ENCODE measurements around the gene TASP1.
"Not testable (repeated sequence)": the region's sequence is repeated elsewhere in the genome, so short reads cannot be mapped to it uniquely, and the experiment has no call there.

DNA sequence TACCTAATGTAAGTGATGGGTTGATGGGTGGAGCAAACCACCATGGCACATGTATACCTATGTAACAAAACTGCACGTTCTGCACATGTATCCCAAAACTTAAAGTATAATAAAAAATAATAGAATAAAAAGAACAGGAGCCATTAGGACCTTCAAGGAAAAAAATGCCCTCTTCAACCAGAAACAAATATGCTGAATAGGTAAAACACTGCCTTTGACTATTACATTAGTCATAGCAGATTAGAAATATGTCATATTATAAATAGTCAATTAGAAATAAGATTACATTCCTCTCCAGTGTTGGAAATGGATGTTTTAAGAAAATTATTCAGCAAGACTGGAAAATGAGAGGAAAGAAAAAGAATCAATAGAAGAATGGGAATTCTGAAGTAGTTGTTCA, 153.7 kb downstream of the TASP1 start:
- TF ChIP-seq, protein P1, sequence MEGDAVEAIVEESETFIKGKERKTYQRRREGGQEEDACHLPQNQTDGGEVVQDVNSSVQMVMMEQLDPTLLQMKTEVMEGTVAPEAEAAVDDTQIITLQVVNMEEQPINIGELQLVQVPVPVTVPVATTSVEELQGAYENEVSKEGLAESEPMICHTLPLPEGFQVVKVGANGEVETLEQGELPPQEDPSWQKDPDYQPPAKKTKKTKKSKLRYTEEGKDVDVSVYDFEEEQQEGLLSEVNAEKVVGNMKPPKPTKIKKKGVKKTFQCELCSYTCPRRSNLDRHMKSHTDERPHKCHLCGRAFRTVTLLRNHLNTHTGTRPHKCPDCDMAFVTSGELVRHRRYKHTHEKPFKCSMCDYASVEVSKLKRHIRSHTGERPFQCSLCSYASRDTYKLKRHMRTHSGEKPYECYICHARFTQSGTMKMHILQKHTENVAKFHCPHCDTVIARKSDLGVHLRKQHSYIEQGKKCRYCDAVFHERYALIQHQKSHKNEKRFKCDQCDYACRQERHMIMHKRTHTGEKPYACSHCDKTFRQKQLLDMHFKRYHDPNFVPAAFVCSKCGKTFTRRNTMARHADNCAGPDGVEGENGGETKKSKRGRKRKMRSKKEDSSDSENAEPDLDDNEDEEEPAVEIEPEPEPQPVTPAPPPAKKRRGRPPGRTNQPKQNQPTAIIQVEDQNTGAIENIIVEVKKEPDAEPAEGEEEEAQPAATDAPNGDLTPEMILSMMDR (IDR thresholded peaks at IDR 0.05; ENCODE audit: low read depth, low read length, missing input control), result not testable (repeated sequence)
- TF ChIP-seq, protein P2, sequence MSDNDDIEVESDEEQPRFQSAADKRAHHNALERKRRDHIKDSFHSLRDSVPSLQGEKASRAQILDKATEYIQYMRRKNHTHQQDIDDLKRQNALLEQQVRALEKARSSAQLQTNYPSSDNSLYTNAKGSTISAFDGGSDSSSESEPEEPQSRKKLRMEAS (IDR thresholded peaks at IDR 0.05), result not testable (repeated sequence)
- TF ChIP-seq FOXA1 (IDR thresholded peaks at IDR 0.05); FOXA2 (IDR thresholded peaks at IDR 0.05); GABPA (IDR thresholded peaks at IDR 0.05 in 1 of 2, conservative IDR thresholded peaks at IDR 0.05 in 1 of 2); EGR1 (IDR thresholded peaks at IDR 0.05; ENCODE audit: low read depth in 2 of 2); YY1 (IDR thresholded peaks at IDR 0.05): not testable (repeated sequence)
- TF ChIP-seq, protein P3, sequence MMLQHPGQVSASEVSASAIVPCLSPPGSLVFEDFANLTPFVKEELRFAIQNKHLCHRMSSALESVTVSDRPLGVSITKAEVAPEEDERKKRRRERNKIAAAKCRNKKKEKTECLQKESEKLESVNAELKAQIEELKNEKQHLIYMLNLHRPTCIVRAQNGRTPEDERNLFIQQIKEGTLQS (IDR thresholded peaks at IDR 0.05), result not testable (repeated sequence)
